ENCODE measurements around the gene ADAMTS14. TPM values are rescaled to one million over a fixed set of nuclear protein-coding genes. Genes with fewer than 3 reads are reported as not detected.
A peak's percentile ranks its signal among the peaks of the same experiment; 100 is the strongest.

Gene ADAMTS14
- polyA plus RNA-seq, 1 donor: 7.2 TPM

DNA sequence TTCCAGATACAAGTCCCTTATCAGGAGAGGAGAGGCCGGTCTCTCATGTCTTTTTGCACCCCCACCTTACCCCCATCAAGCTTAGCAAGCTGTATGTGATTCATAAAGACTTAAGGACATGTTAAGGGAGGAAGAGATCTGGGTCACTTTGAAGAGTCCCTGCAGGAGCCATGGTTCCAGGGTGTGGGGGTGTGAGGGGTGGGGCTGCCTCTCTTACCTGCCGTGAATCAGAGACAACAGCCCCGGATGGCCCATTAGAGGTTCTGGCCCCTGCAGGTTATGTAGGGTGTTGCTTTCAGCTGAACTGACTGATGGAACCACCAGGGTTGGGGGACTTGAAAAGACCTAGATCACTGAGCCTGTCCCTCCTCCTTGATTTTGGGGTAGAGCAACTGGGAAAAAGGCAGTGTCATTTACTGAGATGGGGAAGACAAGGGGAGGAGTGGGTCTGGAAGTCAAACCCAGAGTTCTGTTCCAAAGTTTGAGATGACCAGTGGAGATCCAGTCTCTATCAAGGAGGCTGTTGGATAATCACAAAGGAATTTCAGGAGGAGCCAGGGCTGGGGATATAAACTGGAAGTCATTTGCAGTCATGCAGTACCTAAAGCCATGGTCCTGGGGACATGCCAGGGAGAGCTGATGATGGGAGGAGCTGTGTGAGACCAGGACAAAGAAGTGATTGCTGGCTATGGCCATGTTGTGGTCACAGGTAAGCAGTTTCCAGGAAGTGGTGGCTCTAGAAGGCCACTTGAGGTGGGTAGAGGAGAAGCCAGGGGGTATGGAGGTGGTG is 23.1 kb downstream of the ADAMTS14 start:
- H3K4me3 ChIP-seq (ENCODE audit: low read length): no peak overlapping the region
- H3K4me1 ChIP-seq (ENCODE audit: control insufficient read depth, insufficient read depth, low read length): no peaks in the 10 kb centered on the region
- H3K27ac ChIP-seq (ENCODE audit: low read length): no peak overlapping the region
- DNase-seq: no peak
- peaks cover 2% of the 10 kb centered on the region for H3K27me3 ChIP-seq (ENCODE audit: control insufficient read depth, insufficient read depth, low read length)
- no CpG with 5 or more reads among the region's 3 CpGs for WGBS (ENCODE audit: insufficient coverage, low lambda C conversion rate)
- no peaks in the 10 kb centered on the region for H3K9me3 ChIP-seq (ENCODE audit: control insufficient read depth, low read depth, low read length)
- peaks cover 4% of the 10 kb centered on the region for H3K36me3 ChIP-seq (ENCODE audit: control insufficient read depth, insufficient read depth, low read length)

- no CpG with 5 or more reads among the region's 4 CpGs for WGBS (ENCODE audit: insufficient coverage, low lambda C conversion rate)
- Histone ChIP-seq H3K4me3 (ENCODE audit: low read length) (no peak overlapping the region), H3K4me1 (ENCODE audit: control insufficient read depth, insufficient read depth, low read length) (no peaks in the 10 kb centered on the region), H3K27me3 (ENCODE audit: control insufficient read depth, insufficient read depth, low read length) (no peaks in the 10 kb centered on the region), H3K36me3 (ENCODE audit: control insufficient read depth, insufficient read depth, low read length) (peaks cover 4% of the 10 kb centered on the region), H3K27ac (ENCODE audit: low read length) (no peak overlapping the region), H3K9me3 (ENCODE audit: control insufficient read depth, low read depth, low read length) (no peaks in the 10 kb centered on the region)
- no peak for DNase-seq
Observed at GRCh38 chr10:70698211-70698610, 25.9 kb downstream of the ADAMTS14 start.

DNA sequence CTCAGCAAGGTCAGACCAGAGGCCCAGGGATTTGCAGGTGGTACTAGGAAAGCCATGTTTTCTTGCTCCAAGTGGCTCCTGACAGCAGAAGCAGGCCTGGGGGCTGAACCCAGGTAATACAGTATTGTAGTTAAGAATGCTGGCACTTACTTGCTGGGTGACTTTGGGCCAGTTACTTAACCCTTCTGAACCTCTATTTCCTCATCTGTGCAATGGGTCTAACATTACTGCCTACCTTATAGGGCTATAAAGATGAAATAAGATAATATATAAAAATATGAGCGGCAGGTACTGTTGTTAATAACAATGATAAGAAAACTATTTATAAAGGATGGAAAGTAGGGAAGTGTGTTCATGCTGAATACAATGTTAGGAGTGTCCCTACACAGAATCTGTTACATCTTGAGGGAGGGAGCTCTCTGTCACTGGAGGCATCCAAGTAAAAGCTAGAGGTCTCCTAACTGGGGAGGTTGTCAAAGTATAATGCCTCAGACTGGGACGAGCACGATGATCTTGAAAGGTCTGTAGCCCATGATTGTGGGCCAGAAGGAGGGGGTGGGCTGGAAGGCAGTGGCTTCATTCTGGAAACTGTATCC is 26.9 kb downstream of the ADAMTS14 start:
- Histone ChIP-seq H3K27me3 (ENCODE audit: control insufficient read depth, insufficient read depth, low read length) (no peaks in the 10 kb centered on the region), H3K4me1 (ENCODE audit: control insufficient read depth, insufficient read depth, low read length) (no peaks in the 10 kb centered on the region), H3K9me3 (ENCODE audit: control insufficient read depth, low read depth, low read length) (no peaks in the 10 kb centered on the region), H3K36me3 (ENCODE audit: control insufficient read depth, insufficient read depth, low read length) (peaks cover 4% of the 10 kb centered on the region), H3K27ac (ENCODE audit: low read length) (no peak overlapping the region), H3K4me3 (ENCODE audit: low read length) (no peak overlapping the region)
- WGBS (ENCODE audit: insufficient coverage, low lambda C conversion rate): 100% methylated on average over 1 of the region's 3 CpGs
- DNase-seq: no peak

DNA sequence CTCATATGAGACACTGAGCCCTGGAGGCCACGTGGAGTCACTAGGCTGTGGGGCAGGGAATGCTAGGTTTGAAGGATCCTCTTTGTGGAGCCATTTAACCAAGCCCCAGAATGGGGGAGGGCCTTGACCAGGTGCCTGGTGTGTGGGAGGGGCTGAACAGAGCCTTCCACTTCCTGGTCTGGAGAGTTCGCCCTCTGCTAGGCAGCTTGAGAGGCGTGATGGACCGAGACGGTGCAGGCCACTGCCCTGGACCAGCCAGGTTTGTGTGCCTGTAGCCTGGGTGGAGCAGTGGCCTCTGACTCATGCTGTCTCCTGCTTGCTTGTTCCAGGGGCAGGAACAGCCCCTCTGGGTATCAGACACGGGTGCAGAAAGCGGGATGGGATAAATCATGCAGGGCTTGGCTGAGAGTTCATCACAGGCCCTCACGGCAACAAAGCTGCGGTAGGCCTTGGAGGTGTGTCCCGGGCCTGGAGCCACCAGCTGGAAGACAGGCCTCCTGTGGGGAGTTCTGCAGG is 27.4 kb downstream of the ADAMTS14 start:
- H3K27ac ChIP-seq (ENCODE audit: low read length): no peak overlapping the region
- H3K4me3 ChIP-seq (ENCODE audit: low read length): no peak overlapping the region
- peaks cover 4% of the 10 kb centered on the region for H3K36me3 ChIP-seq (ENCODE audit: control insufficient read depth, insufficient read depth, low read length)
- no CpG with 5 or more reads among the region's 10 CpGs for WGBS (ENCODE audit: insufficient coverage, low lambda C conversion rate)
- peak in 1 of 2 donors; percentile 48 for DNase-seq
- H3K27me3 ChIP-seq (ENCODE audit: control insufficient read depth, insufficient read depth, low read length): no peaks in the 10 kb centered on the region
- H3K4me1 ChIP-seq (ENCODE audit: control insufficient read depth, insufficient read depth, low read length): no peaks in the 10 kb centered on the region
- no peaks in the 10 kb centered on the region for H3K9me3 ChIP-seq (ENCODE audit: control insufficient read depth, low read depth, low read length)

DNA sequence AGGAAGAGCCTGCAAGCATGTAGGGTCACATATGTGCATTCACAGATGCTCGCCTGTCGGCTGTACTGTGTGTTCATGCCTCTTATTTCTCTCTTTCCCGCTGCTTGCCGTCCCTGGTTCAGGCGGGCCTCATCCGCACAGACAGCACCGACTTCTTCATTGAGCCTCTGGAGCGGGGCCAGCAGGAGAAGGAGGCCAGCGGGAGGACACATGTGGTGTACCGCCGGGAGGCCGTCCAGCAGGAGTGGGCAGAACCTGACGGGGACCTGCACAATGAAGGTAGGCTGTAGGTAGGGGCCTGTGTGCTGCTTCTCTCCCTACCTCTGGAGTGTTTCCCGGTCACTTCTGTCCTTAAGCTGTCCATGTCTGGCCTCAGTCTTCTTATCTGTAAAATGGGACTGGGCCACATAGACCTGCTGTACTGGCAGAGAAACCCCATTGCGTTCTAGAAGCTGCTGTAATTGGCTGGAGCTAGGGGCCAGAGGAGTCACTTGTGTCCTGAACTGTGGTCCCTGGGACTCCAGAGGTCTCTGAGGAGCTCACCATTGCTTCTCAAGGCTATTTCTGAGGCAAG is 30.0 kb downstream of the ADAMTS14 start:
- Histone ChIP-seq H3K27ac (ENCODE audit: low read length) (no peak overlapping the region), H3K36me3 (ENCODE audit: control insufficient read depth, insufficient read depth, low read length) (no peaks in the 10 kb centered on the region), H3K4me1 (ENCODE audit: control insufficient read depth, insufficient read depth, low read length) (no peaks in the 10 kb centered on the region), H3K9me3 (ENCODE audit: control insufficient read depth, low read depth, low read length) (no peaks in the 10 kb centered on the region), H3K4me3 (ENCODE audit: low read length) (no peak overlapping the region), H3K27me3 (ENCODE audit: control insufficient read depth, insufficient read depth, low read length) (no peaks in the 10 kb centered on the region)
- WGBS (ENCODE audit: insufficient coverage, low lambda C conversion rate): no CpG with 5 or more reads among the region's 15 CpGs
- no peak for DNase-seq

DNA sequence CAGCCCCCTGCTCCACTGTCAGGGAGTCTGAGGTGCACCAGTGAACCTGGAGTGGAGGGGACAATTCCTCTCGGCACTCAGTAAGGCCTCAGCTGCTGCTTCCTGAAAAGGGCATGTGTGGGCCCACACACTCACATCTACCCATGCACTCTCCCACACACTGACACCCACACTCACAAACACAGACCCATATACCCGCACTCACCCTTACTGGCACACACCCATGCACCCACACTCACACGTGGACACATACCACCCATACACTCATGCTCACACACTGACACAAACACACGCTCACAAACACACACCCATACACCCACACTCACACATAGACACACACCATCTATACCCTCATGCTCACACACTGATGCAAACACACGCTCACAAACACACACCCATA is 31.9 kb downstream of the ADAMTS14 start:
- Histone ChIP-seq H3K36me3 (ENCODE audit: control insufficient read depth, insufficient read depth, low read length) (no peaks in the 10 kb centered on the region), H3K4me1 (ENCODE audit: control insufficient read depth, insufficient read depth, low read length) (no peaks in the 10 kb centered on the region), H3K4me3 (ENCODE audit: low read length) (no peak overlapping the region), H3K27ac (ENCODE audit: low read length) (no peak overlapping the region), H3K27me3 (ENCODE audit: control insufficient read depth, insufficient read depth, low read length) (no peaks in the 10 kb centered on the region), H3K9me3 (ENCODE audit: control insufficient read depth, low read depth, low read length) (no peaks in the 10 kb centered on the region)
- no peak for DNase-seq
- no CpG with 5 or more reads among the region's 5 CpGs for WGBS (ENCODE audit: insufficient coverage, low lambda C conversion rate)

DNA sequence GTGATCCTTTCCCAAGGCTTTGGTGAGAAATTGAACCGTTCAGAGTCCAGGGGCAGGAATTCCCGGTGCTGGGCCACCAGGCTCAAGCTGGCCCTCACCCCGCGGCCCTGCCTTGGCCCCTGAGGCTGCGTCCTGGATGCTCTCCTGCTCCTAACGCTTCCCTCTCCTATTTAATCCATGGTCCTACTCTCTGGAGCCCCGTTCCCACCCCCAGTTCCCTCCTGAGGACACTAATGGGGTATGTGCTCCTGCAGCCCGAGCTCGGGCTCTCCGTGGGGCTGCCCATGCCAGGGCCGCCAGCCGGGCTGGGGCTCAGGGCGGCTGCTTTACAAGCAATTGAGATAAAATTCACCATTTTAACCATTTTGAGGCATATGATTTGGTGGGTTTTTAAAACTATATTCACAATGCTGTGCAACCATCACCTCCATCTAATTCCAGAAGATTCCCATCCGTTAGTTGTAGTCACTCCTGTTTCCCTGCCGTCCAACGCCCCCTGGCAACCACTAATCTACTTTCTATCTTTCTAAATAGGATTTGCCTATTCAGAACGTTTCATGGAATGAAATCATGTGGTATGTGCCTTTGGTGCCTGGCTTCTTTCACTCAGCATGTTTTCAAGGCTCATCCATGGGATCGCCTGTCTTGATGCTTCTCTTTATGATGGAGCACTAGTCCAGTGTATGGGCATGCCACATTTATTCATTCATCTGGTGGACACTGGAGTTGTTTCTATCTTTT is 33.0 kb downstream of the ADAMTS14 start:
- H3K36me3 ChIP-seq (ENCODE audit: control insufficient read depth, insufficient read depth, low read length): no peaks in the 10 kb centered on the region
- no peak overlapping the region for H3K27ac ChIP-seq (ENCODE audit: low read length)
- H3K27me3 ChIP-seq (ENCODE audit: control insufficient read depth, insufficient read depth, low read length): no peaks in the 10 kb centered on the region
- no peaks in the 10 kb centered on the region for H3K4me1 ChIP-seq (ENCODE audit: control insufficient read depth, insufficient read depth, low read length)
- H3K4me3 ChIP-seq (ENCODE audit: low read length): no peak overlapping the region
- no peak for DNase-seq
- 88% methylated on average over 3 of the region's 18 CpGs for WGBS (ENCODE audit: insufficient coverage, low lambda C conversion rate)
- H3K9me3 ChIP-seq (ENCODE audit: control insufficient read depth, low read depth, low read length): no peaks in the 10 kb centered on the region

- no peak overlapping the region for H3K4me3 ChIP-seq (ENCODE audit: low read length)
- no peaks in the 10 kb centered on the region for H3K9me3 ChIP-seq (ENCODE audit: control insufficient read depth, low read depth, low read length)
- H3K36me3 ChIP-seq (ENCODE audit: control insufficient read depth, insufficient read depth, low read length): no peaks in the 10 kb centered on the region
- DNase-seq: no peak
- no peak overlapping the region for H3K27ac ChIP-seq (ENCODE audit: low read length)
- H3K27me3 ChIP-seq (ENCODE audit: control insufficient read depth, insufficient read depth, low read length): no peaks in the 10 kb centered on the region
- peaks cover 4% of the 10 kb centered on the region for H3K4me1 ChIP-seq (ENCODE audit: control insufficient read depth, insufficient read depth, low read length)
- no CpG with 5 or more reads among the region's 7 CpGs for WGBS (ENCODE audit: insufficient coverage, low lambda C conversion rate)
Observed at GRCh38 chr10:70711177-70711576, 38.9 kb downstream of the ADAMTS14 start.

DNA sequence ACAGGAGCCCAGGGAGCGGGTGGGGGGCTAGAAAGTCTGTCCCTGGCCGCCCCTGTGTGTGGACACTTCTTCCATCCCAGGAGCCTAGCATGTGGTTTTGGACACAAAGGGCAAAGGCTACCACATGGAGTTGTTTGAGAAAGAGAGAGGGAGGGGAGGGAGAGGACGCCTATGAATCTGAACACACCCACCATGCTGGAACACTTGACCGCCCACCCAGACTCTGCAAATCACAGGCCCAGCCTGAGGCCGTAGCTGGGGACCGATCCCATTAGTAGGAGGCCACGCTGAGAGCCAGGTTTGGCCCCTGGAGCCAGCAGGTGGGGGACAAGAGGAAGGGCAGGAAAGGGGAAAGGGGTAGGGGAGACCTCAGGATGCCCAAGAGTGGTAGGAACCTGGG is 39.6 kb downstream of the ADAMTS14 start:
- no peaks in the 10 kb centered on the region for H3K9me3 ChIP-seq (ENCODE audit: control insufficient read depth, low read depth, low read length)
- no peak overlapping the region for H3K27ac ChIP-seq (ENCODE audit: low read length)
- peaks cover 4% of the 10 kb centered on the region for H3K4me1 ChIP-seq (ENCODE audit: control insufficient read depth, insufficient read depth, low read length)
- H3K4me3 ChIP-seq (ENCODE audit: low read length): no peak overlapping the region
- no CpG with 5 or more reads among the region's 7 CpGs for WGBS (ENCODE audit: insufficient coverage, low lambda C conversion rate)
- no peak for DNase-seq
- no peaks in the 10 kb centered on the region for H3K27me3 ChIP-seq (ENCODE audit: control insufficient read depth, insufficient read depth, low read length)
- H3K36me3 ChIP-seq (ENCODE audit: control insufficient read depth, insufficient read depth, low read length): no peaks in the 10 kb centered on the region

DNA sequence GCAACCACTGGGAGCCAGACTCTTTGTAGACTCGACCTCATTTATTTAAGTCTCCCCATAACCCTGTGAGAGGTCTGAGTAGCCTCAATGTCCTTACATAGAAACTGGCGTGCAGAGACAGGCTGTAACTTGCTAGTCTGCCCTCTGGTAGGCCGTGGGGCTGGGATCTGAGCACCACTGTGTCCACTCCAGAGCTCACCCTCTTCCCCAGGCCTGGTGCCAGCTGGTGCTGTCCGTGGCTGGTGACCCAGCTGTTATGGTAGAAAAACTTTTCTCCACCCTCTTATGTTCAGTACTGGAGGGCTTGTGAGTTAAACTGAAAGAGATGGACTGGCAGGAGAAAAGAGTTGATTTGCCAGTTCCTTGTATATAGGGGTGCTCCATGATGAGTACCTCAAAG is 41.9 kb downstream of the ADAMTS14 start:
- no peak for DNase-seq
- Histone ChIP-seq H3K36me3 (ENCODE audit: control insufficient read depth, insufficient read depth, low read length) (no peaks in the 10 kb centered on the region), H3K9me3 (ENCODE audit: control insufficient read depth, low read depth, low read length) (no peaks in the 10 kb centered on the region), H3K4me1 (ENCODE audit: control insufficient read depth, insufficient read depth, low read length) (peaks cover 4% of the 10 kb centered on the region), H3K4me3 (ENCODE audit: low read length) (no peak overlapping the region), H3K27ac (ENCODE audit: low read length) (no peak overlapping the region), H3K27me3 (ENCODE audit: control insufficient read depth, insufficient read depth, low read length) (no peaks in the 10 kb centered on the region)
- WGBS (ENCODE audit: insufficient coverage, low lambda C conversion rate): no CpG with 5 or more reads among the region's 4 CpGs
